ENCODE data around the gene MAG.

The MAG gene

GRCh38 chr19:35309481-35310279 is 17.7 kb downstream of the MAG start:
- no peak for DNase-seq (ENCODE audit: low spot score)
- no peak overlapping the region for H3K27ac ChIP-seq
- no peak for TF ChIP-seq CTCF (IDR thresholded peaks at IDR 0.05)
- no peak overlapping the region for H3K4me3 ChIP-seq

GRCh38 chr19:35310331-35310730 is 18.4 kb downstream of the MAG start:
- no peak for DNase-seq (ENCODE audit: low spot score)
- H3K27ac ChIP-seq = no peak overlapping the region
- no peak overlapping the region for H3K4me3 ChIP-seq
- no peak for TF ChIP-seq CTCF (IDR thresholded peaks at IDR 0.05)

- no peak for DNase-seq (ENCODE audit: low spot score)
- Histone ChIP-seq H3K27ac (no peak overlapping the region), H3K4me3 (no peak overlapping the region)
- TF ChIP-seq CTCF (IDR thresholded peaks at IDR 0.05) = no peak
These were observed 19.0 kb downstream of the MAG start for GRCh38 chr19:35310811-35311465.

GRCh38 chr19:35311901-35312665 is 20.1 kb downstream of the MAG start:
- no peak for DNase-seq (ENCODE audit: low spot score)
- no peak for TF ChIP-seq CTCF (IDR thresholded peaks at IDR 0.05)
- H3K4me3 ChIP-seq = no peak overlapping the region
- H3K27ac ChIP-seq = no peak overlapping the region

- Histone ChIP-seq H3K27ac (no peak overlapping the region), H3K4me3 (no peak overlapping the region)
- no peak for TF ChIP-seq CTCF (IDR thresholded peaks at IDR 0.05)
- no peak for DNase-seq (ENCODE audit: low spot score)
These were observed 21.6 kb downstream of the MAG start for GRCh38 chr19:35313587-35313986.

- Histone ChIP-seq H3K4me3 (no peak overlapping the region), H3K27ac (no peak overlapping the region)
- no peak for DNase-seq (ENCODE audit: low spot score)
- TF ChIP-seq CTCF (IDR thresholded peaks at IDR 0.05) = no peak
These were observed 22.1 kb downstream of the MAG start for GRCh38 chr19:35314031-35314430.

Data from coronary artery (tissue), 2 donors.